ENCODE measurements around the gene SYCE1L. TPM values are rescaled to one million over a fixed set of nuclear protein-coding genes. Genes with fewer than 3 reads are reported as not detected.

Gene SYCE1L
- total RNA-seq, 2 experiments from 2014 or later, result 1.9 to 9.9 TPM

DNA sequence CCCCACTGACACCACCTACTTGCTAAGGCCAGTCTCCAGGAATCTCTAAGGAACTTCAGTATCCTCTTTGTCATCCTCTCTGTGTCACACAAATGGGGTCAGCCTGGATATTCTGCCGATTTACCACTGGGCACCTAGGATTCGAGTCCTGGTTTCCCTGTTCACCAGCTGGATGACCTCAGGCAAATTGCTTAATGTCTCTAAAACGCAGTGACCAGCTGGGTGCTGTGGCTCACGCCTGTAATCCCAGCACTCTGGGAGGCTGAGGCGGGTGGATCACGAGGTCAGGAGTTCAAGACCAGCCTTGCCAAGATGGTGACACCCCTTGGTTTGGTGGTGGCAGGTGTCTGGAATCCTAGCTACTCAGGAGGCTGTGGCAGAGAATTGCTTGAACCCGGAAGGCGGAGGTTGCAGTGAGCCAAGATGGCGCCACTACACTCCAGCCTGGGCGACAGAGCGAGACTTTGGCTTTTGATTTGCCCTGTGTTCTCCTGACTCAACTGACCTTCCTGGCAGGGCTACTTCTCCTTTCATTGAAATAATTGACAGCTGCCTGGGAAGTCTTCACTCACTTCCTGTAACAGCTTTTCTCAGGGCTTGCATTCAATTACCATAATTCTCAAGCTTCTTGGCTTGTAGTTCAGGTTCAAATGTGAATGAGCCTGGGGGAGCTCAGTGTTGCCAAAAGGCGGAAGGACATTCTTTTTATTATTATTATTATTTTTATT is 15.4 kb downstream of the SYCE1L start:
- no peak for DNase-seq (ENCODE audit: low spot score)
- no TSS peak for BruUV-seq (replicated peaks)
- POLR2A ChIA-PET, result interaction anchor here (1.5 kb wide), 1 partner anchor 9 kb away, joined by 3 read pairs; no protein-coding TSS in a partner anchor
- Histone ChIP-seq H2AFZ (ENCODE audit: low read length) (no peak overlapping the region), H3K9me3 (ENCODE audit: low read length) (no peaks in the 10 kb centered on the region), H3K4me2 (ENCODE audit: low read length) (no peak overlapping the region), H4K20me1 (ENCODE audit: insufficient read depth, low read length) (no peaks in the 10 kb centered on the region), H3K9me2 (ENCODE audit: insufficient read depth, low read length) (no peaks in the 10 kb centered on the region), H3K36me3 (ENCODE audit: insufficient read depth, low read length) (no peaks in the 10 kb centered on the region), H3K4me1 (ENCODE audit: insufficient read depth, low read length, poor library complexity, severe bottlenecking) (peaks cover 10% of the 10 kb centered on the region), H3K79me2 (ENCODE audit: insufficient read depth, low read depth, low read length) (no peaks in the 10 kb centered on the region), H3K4me3 (ENCODE audit: low read depth, low read length, poor library complexity, severe bottlenecking) (no peak overlapping the region), H3K27ac (ENCODE audit: low read depth, low read length, poor library complexity, severe bottlenecking) (no peak overlapping the region)
- TF ChIP-seq EZH2phosphoT487 (IDR thresholded peaks at IDR 0.05; ENCODE audit: borderline replicate concordance, low read depth, low read length), result no peak
- no peak for TF ChIP-seq CTCF (conservative IDR thresholded peaks at IDR 0.05; ENCODE audit: low read length)
- CTCF ChIA-PET (ENCODE audit: unreplicated experiment), result no interaction called here
- intact Hi-C loops (cut with micrococcal nuclease; ENCODE audit: unreplicated experiment), result no loop called here

DNA sequence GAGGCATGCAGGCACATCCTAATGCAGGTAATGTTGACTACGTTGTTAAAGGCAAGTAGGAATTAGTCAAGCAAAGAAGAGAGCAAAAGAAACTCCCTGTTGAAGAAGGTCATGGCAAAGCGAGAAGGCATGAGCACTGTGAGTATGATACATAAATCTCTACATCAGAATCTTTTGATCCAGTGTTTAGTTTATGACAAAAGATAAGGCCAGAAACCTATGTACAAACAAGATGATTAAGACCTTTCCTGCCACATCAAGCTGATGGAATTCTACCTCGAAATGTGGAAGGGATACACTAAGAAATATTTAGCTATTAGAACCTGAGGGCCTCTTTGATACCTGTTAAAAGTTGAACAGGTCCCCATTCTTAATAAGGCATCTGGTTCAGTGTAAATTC is 20.2 kb downstream of the SYCE1L start:
- Histone ChIP-seq H3K9me3 (ENCODE audit: low read length) (no peaks in the 10 kb centered on the region), H3K9me2 (ENCODE audit: insufficient read depth, low read length) (no peaks in the 10 kb centered on the region), H3K4me2 (ENCODE audit: low read length) (no peak overlapping the region), H3K79me2 (ENCODE audit: insufficient read depth, low read depth, low read length) (no peaks in the 10 kb centered on the region), H3K4me3 (ENCODE audit: low read depth, low read length, poor library complexity, severe bottlenecking) (no peak overlapping the region), H3K36me3 (ENCODE audit: insufficient read depth, low read length) (no peaks in the 10 kb centered on the region), H4K20me1 (ENCODE audit: insufficient read depth, low read length) (no peaks in the 10 kb centered on the region), H2AFZ (ENCODE audit: low read length) (no peak overlapping the region), H3K27ac (ENCODE audit: low read depth, low read length, poor library complexity, severe bottlenecking) (no peak overlapping the region), H3K4me1 (ENCODE audit: insufficient read depth, low read length, poor library complexity, severe bottlenecking) (no peaks in the 10 kb centered on the region)
- intact Hi-C loops (cut with micrococcal nuclease; ENCODE audit: unreplicated experiment), result no loop called here
- TF ChIP-seq CTCF (conservative IDR thresholded peaks at IDR 0.05; ENCODE audit: low read length), result no peak
- no peak for TF ChIP-seq EZH2phosphoT487 (IDR thresholded peaks at IDR 0.05; ENCODE audit: borderline replicate concordance, low read depth, low read length)
- no peak for DNase-seq (ENCODE audit: low spot score)
- BruUV-seq (replicated peaks), result no TSS peak
- ChIA-PET CTCF (ENCODE audit: unreplicated experiment) (no interaction called here), POLR2A (no interaction called here)

DNA sequence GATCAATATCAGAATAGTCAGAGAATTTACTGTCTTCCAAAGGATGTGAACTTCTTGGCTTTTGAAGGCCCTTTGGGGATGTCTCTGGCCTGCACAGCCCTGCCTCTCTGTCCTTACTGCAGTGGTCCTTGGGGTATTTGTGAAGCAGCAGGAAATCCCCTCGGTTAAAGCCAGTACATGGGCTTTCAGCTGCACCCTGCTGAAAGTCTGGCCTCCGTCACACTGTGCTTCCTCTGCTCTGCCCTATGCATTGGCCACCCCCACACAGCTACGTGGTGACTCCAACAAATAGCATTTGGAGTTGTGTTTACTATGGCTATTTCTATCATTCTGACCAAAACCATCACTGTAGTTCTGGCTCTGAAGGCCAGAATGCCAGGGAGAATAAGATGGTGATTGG is 21.2 kb downstream of the SYCE1L start:
- no peaks in the 10 kb centered on the region for H3K4me1 ChIP-seq (ENCODE audit: insufficient read depth, low read length, poor library complexity, severe bottlenecking)
- no peak overlapping the region for H3K4me3 ChIP-seq (ENCODE audit: low read depth, low read length, poor library complexity, severe bottlenecking)
- no peaks in the 10 kb centered on the region for H3K79me2 ChIP-seq (ENCODE audit: insufficient read depth, low read depth, low read length)
- intact Hi-C loops (cut with micrococcal nuclease; ENCODE audit: unreplicated experiment), result no loop called here
- no peak overlapping the region for H2AFZ ChIP-seq (ENCODE audit: low read length)
- CTCF ChIA-PET (ENCODE audit: unreplicated experiment), result no interaction called here
- H3K9me2 ChIP-seq (ENCODE audit: insufficient read depth, low read length), result no peaks in the 10 kb centered on the region
- TF ChIP-seq EZH2phosphoT487 (IDR thresholded peaks at IDR 0.05; ENCODE audit: borderline replicate concordance, low read depth, low read length), result no peak
- no peak for TF ChIP-seq CTCF (conservative IDR thresholded peaks at IDR 0.05; ENCODE audit: low read length)
- POLR2A ChIA-PET, result interaction anchor here (0.6 kb wide), 1 partner anchor 131 kb away, joined by 4 read pairs; no protein-coding TSS in a partner anchor
- no peak overlapping the region for H3K27ac ChIP-seq (ENCODE audit: low read depth, low read length, poor library complexity, severe bottlenecking)
- peak; percentile 12 for DNase-seq (ENCODE audit: low spot score)
- BruUV-seq (replicated peaks), result no TSS peak
- H3K9me3 ChIP-seq (ENCODE audit: low read length), result no peaks in the 10 kb centered on the region
- no peak overlapping the region for H3K4me2 ChIP-seq (ENCODE audit: low read length)
- H4K20me1 ChIP-seq (ENCODE audit: insufficient read depth, low read length), result no peaks in the 10 kb centered on the region
- no peaks in the 10 kb centered on the region for H3K36me3 ChIP-seq (ENCODE audit: insufficient read depth, low read length)
